OCI-LY3 (cell line): Measurements from ENCODE around the gene PLA2G4E.
A peak's percentile ranks its signal among the peaks of the same experiment; 100 is the strongest.

Experiments used
- H2AFZ ChIP-seq: fragments of 200-600, 300-600 bp; shearing (Covaris generic); 2 replicates; pipeline ENCODE4 v1.6.0; 2014; ENCODE audit warnings: antibody characterized with exemption, low read depth, low read length
- H3K27ac ChIP-seq: fragments of 200-600, 300-600 bp; sonication (generic); 2 replicates; pipeline ENCODE4 v1.5.1; 2014; ENCODE audit warnings: mild to moderate bottlenecking, low read length, moderate library complexity, mixed read lengths
- H3K27me3 ChIP-seq: fragments of 200-600, 300-600 bp; sonication (generic); 2 replicates; pipeline ENCODE4 v1.6.1; 2014; ENCODE audit warnings: low read depth, low read length, mixed read lengths
- H3K36me3 ChIP-seq: fragments of 200-600, 300-600 bp; sonication (generic); replicated peaks from 2 replicates; pipeline ENCODE3; 2014; ENCODE audit warnings: low read depth, low read length, mixed read lengths
- H3K4me1 ChIP-seq: fragments of 300-600, 200-600 bp; sonication (generic); 2 replicates; pipeline ENCODE4 v1.6.1; 2014; ENCODE audit warnings: low read length, mixed read lengths
- H3K4me2 ChIP-seq: fragments of 200-600, 300-600 bp; sonication (generic); 2 replicates; pipeline ENCODE4 v1.6.1; 2014; ENCODE audit warnings: low read length, mixed read lengths
- H3K4me3 ChIP-seq: fragments of 300-600, 200-600 bp; sonication (generic); 2 replicates; pipeline ENCODE4 v1.5.1; 2014; ENCODE audit warnings: antibody characterized with exemption, mild to moderate bottlenecking, low read length, moderate library complexity
- H3K79me2 ChIP-seq: fragments of 300-600, 200-600 bp; shearing (Covaris generic); 2 replicates; pipeline ENCODE4 v1.6.1; 2014; ENCODE audit warnings: mild to moderate bottlenecking, low read length, mixed read lengths
- H3K9ac ChIP-seq: fragments of 300-600, 200-600 bp; shearing (Covaris generic); 2 replicates; pipeline ENCODE4 v1.6.0; 2014; ENCODE audit warnings: mild to moderate bottlenecking, low read length, moderate library complexity
- H3K9me3 ChIP-seq: fragments of 200-600, 300-600 bp; shearing (Covaris generic); 2 replicates; pipeline ENCODE4 v1.6.1; 2014; ENCODE audit warnings: low read length, mixed read lengths; ENCODE audit not compliant: insufficient read depth
- H4K20me1 ChIP-seq: fragments of 200-600, 300-600 bp; sonication (generic); 2 replicates; pipeline ENCODE4 v1.6.1; 2016; ENCODE audit warnings: low read length, mixed read lengths; ENCODE audit not compliant: insufficient read depth
- EZH2phosphoT487 ChIP-seq: fragments of 200-600 bp; shearing (Covaris generic); IDR thresholded peaks from 2 replicates; pipeline ENCODE4 v1.6.1; 2018; ENCODE audit warnings: antibody characterized with exemption, mixed run types, low read depth
- TF ChIP-seq, protein P1 (sequence below): fragments of 200-600, 300-600 bp; sonication (generic); IDR thresholded peaks from 2 replicates; pipeline ENCODE4 v1.5.1; 2014; ENCODE audit warnings: antibody characterized with exemption, low read length, low read depth

The PLA2G4E gene

DNA sequence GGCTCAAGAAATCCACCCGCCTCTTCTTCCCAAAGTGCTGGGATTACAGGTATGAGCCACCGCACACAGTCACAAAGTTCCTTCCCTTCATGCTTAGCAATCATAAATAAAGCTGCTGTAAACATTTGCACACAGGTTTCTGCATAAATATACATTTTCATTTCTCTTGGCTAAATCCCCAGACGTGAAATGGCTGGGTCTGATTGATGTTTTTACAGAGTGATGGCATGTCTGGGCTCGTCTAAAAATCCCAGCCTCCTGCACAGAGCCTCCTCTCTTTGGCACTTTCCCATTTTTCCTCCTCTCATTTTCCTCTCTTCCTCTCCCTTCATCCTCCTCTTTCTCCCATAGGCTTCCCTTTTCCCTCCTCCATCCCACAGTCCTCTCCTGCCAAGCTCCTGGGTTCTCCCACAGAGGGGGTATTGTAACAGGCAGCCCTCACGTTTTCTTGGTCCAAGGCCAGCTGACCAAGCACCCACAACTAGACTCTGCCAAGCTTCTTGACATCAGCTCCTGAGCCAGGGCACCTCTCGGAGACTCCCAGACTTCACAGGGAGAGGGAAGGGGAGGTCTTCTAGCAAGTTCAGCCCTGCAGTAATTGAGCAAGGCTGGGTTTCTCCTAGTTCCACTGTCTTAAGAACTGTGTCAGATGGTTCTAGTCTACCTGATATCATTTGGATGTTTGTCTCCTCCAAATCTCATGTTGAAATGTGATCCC lies 10.5 kb upstream of the PLA2G4E start:
- peaks cover 49% of the 10 kb centered on the region for H3K4me1 ChIP-seq
- no peaks in the 10 kb centered on the region for H4K20me1 ChIP-seq
- peaks cover 3% of the 10 kb centered on the region for H3K36me3 ChIP-seq
- H3K4me3 ChIP-seq, result no peak overlapping the region
- H3K9me3 ChIP-seq, result 0 out of 2 replicates have a peak, but pooled peaks cover 9% of the 10 kb centered on the region
- no peak for TF ChIP-seq EZH2phosphoT487
- TF ChIP-seq, protein P1, sequence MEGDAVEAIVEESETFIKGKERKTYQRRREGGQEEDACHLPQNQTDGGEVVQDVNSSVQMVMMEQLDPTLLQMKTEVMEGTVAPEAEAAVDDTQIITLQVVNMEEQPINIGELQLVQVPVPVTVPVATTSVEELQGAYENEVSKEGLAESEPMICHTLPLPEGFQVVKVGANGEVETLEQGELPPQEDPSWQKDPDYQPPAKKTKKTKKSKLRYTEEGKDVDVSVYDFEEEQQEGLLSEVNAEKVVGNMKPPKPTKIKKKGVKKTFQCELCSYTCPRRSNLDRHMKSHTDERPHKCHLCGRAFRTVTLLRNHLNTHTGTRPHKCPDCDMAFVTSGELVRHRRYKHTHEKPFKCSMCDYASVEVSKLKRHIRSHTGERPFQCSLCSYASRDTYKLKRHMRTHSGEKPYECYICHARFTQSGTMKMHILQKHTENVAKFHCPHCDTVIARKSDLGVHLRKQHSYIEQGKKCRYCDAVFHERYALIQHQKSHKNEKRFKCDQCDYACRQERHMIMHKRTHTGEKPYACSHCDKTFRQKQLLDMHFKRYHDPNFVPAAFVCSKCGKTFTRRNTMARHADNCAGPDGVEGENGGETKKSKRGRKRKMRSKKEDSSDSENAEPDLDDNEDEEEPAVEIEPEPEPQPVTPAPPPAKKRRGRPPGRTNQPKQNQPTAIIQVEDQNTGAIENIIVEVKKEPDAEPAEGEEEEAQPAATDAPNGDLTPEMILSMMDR, result no peak
- no peak overlapping the region for H3K4me2 ChIP-seq
- 0 out of 2 replicates have a peak, but pooled peaks cover 3% of the 10 kb centered on the region for H3K27me3 ChIP-seq
- H3K79me2 ChIP-seq, result no peaks in the 10 kb centered on the region
- H3K27ac ChIP-seq, result peak overlapping the region; percentile 88; the same call in 1 of the 2 replicates
- no peak overlapping the region for H3K9ac ChIP-seq
- no peak overlapping the region for H2AFZ ChIP-seq

DNA sequence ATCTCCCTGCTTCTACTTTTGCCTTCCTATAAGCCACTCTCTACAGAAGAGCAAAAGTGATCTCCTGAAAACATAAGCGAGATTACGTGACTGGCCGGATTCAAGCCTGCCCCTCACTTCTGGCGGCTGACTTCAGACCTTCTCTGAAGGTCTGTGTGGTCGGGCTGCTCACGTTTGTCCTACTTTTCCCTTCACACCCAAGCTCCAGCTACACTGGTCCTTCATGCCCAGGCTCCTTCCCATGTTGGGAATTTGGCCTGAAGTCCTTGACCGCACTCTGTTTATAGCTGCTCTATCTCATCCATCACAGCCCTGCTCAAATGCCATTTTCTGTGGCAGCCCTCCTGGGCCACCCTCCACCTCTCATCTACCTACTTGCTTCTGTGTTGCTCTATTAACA lies 6.7 kb upstream of the PLA2G4E start:
- Histone ChIP-seq H3K4me2 (no peak overlapping the region), H3K36me3 (peaks cover 3% of the 10 kb centered on the region), H3K9me3 (0 out of 2 replicates have a peak, but pooled peaks cover 9% of the 10 kb centered on the region), H3K79me2 (no peaks in the 10 kb centered on the region), H3K27me3 (0 out of 2 replicates have a peak, but pooled peaks cover 3% of the 10 kb centered on the region), H3K4me3 (no peak overlapping the region), H3K4me1 (peaks cover 10% of the 10 kb centered on the region), H3K27ac (no peak overlapping the region), H2AFZ (no peak overlapping the region), H3K9ac (no peak overlapping the region), H4K20me1 (no peaks in the 10 kb centered on the region)
- TF ChIP-seq, protein P1, result no peak
- TF ChIP-seq EZH2phosphoT487, result no peak

DNA sequence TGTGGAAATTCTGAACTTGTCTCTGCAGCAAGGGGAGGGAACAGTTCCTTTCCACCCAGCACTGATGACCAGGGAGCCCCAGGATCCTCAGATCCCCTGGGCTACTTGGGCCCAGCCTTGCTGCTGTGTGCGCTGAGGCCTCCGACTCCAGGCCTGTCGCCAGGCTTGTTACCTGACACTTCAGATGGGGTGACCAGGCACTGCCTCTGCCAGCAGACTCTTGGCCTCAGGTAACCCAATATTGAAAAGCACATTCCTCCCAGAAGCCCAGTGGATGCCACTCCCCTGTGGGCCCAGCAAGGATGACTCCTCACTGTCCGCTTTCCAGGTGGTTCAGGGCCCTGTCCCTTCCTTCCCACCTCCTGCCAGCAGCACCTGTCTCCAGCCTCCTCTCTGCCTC lies 3.5 kb upstream of the PLA2G4E start:
- Histone ChIP-seq H3K36me3 (no peaks in the 10 kb centered on the region), H3K9ac (no peak overlapping the region), H3K4me2 (no peak overlapping the region), H4K20me1 (no peaks in the 10 kb centered on the region), H3K4me1 (no peaks in the 10 kb centered on the region), H3K79me2 (no peaks in the 10 kb centered on the region), H2AFZ (no peak overlapping the region), H3K27me3 (0 out of 2 replicates have a peak, but pooled peaks cover 3% of the 10 kb centered on the region), H3K4me3 (no peak overlapping the region), H3K27ac (no peak overlapping the region), H3K9me3 (no peaks in the 10 kb centered on the region)
- TF ChIP-seq, protein P1, result no peak
- no peak for TF ChIP-seq EZH2phosphoT487

DNA sequence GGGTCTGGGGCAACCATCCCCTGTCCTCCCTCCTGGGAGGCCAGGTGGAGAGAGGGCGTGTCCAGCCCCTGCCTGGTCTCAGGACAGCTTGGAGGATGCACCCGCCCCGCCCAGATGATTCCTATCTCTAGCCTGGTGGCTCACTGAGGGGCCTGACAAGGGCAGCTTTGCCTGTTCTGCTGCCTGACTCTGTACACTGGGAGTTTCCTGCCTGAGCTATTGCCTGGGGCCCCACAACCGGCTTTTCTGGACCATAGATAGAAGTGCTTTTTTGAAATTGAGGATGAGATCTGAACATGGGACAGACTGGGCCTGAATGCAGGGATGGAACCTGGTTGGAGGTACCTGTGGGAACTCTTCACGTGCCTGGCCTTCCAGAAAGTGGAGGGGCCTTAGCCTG lies 751 bp upstream of the PLA2G4E start:
- H3K36me3 ChIP-seq, result no peaks in the 10 kb centered on the region
- no peak overlapping the region for H3K27ac ChIP-seq
- no peak overlapping the region for H2AFZ ChIP-seq
- H3K9me3 ChIP-seq, result no peaks in the 10 kb centered on the region
- no peaks in the 10 kb centered on the region for H3K4me1 ChIP-seq
- no peak overlapping the region for H3K4me3 ChIP-seq
- H3K79me2 ChIP-seq, result no peaks in the 10 kb centered on the region
- no peaks in the 10 kb centered on the region for H4K20me1 ChIP-seq
- no peak overlapping the region for H3K9ac ChIP-seq
- no peaks in the 10 kb centered on the region for H3K27me3 ChIP-seq
- TF ChIP-seq, protein P1, result no peak
- TF ChIP-seq EZH2phosphoT487, result no peak
- H3K4me2 ChIP-seq, result no peak overlapping the region
